Stimulated activated naive CD4-positive, alpha-beta T cell (primary cell): ENCODE data around the gene SYNE3.

Experiments used
- DNase-seq, 6 experiments: peaks; one replicate each; lab custom pipeline; 2025; lab: John Stamatoyannopoulos, UW

SYNE3 gene

DNA sequence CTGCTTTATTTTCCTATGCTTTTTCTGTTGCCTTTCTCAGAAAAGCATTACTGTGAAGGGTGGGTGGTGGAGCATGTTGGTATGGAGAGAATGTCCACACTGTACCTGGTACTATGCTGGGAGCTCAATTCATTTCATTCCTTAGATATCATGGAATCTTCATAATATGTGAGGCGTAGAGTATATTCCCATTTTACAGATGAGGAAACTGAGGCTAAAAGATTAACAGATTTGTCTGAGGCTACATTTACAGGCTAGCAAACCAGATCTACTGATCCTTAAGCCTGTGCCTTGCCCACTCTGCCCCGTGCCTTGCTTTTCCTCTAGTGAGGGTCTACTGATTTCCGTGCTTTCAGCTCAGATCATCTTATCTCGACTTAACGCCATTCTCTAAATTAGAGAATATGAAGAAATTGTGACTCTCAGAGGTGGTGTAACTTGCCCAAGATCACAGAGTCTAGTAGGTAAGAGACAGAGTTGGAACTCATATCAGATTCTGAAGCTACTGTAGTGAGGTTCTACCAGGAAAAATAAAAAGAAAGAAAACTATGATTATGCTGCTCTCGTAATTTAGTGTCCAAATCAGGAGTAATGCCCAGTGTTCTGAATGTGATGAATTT, 23.9 kb upstream of the SYNE3 start:
- no peak for DNase-seq

DNA sequence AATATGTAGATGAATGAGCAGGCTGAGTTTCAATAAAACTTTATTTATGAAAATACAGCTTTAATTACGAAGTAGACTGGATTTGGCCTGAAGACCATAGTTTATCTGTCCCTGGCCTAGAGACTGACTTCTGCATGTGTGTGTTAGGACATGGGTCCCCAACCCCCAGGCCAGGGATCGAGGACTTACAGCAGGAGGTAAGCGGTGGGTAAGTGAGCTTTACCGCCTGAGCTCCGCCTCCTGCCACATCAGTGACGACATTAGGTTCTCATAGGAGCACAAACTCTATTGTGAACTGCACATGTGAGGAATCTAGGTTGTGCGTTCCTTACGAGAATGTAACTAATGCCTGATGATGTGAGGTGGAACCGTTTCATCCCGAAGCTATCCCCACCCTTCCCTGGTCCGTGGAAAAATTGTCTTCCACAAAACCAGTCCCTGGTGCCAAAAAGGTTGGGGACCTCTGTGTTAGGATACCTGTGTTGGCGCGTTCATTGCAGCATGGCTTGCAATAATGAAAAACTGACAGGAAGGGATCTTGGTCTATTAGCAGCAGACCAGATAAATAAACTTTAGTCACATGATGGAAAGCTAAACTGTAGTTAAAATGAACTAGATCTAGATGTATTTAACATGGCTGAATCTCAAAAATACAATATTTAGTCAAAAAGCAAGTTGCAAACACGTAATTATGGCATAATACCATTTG, 22.5 kb upstream of the SYNE3 start:
- no peak for DNase-seq

DNA sequence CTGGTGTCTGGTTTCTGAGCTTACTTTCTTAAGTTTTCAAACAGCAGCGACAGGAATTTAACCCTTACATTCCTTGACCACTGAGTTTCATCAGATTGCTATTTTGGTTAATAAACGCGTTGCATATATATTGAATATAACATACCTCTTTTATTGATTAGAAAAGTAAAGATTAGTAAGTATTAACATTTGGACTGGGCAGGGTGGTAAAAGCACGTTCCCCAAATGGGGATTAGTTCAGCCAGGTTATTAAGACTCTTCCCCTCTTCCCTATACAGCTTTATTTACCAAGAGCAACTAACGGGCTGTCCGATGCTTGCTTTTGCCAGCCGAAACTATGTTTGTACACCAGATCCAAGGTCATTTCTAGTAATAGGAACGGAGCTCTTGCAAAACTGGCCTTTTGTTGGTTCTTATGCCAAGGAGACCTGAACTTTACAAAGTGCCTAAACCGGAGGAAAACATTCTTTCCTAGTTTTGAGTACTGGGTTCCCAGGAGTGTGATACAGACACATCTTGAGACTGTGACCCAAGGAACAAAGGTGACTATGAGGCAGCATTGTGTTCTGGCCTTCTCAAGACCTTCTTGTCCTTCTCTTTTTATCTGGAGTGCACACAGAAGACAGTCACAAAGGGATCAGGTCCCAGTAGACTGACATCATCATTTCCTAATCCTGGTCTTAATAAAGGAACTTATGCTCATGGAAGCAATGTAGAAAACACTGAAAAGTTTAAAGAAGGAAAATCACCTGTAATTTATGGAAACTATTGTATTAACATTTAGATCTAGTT, 21.0 kb upstream of the SYNE3 start:
- no peak for DNase-seq

DNA sequence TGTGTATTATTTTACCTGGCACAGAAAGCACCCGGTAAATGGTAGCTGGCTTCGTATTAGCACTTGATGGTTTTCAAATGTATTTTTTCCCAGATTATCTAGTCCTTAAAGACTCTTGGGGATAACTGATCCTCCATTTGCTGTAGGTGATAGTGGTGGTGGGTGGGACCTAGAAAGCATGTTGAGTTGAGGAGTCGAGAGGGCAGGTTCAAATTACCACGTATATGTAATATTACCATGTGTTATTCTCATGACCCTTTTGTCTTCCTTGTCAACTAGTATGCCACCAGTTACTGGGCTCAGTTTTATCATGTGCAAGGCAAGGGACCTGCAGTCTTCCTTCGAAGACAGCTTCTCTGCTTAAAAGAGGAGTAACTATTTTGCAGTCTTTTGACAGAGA, 20.2 kb upstream of the SYNE3 start:
- DNase-seq: no peak

DNA sequence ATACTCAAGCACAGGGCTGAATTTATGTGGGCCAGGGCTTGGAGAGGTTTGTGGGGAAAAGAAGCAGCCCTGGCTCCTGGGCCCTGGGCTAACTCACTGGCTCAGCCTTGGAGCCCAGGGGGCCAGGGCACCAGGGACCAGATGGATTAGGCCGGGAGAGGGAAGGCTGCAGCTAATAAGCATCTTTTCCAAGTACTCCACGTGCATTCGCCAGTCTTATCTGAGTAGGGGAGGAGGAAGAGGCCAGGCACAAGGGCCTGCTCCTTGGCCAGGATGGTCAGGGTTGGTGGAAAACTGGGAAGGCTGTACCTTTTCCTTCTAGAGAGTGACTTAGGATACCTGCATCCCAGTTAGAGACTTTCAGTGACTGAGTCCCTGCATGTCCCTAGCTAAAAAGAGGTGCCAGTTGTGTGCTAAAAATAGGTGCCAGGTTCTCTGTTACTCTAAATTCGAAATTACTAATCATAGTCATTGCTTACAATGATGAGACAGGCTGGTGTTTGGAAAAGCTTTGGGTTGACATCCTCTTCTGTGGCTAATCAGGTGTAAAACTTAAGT, 19.7 kb upstream of the SYNE3 start:
- DNase-seq: no peak

DNA sequence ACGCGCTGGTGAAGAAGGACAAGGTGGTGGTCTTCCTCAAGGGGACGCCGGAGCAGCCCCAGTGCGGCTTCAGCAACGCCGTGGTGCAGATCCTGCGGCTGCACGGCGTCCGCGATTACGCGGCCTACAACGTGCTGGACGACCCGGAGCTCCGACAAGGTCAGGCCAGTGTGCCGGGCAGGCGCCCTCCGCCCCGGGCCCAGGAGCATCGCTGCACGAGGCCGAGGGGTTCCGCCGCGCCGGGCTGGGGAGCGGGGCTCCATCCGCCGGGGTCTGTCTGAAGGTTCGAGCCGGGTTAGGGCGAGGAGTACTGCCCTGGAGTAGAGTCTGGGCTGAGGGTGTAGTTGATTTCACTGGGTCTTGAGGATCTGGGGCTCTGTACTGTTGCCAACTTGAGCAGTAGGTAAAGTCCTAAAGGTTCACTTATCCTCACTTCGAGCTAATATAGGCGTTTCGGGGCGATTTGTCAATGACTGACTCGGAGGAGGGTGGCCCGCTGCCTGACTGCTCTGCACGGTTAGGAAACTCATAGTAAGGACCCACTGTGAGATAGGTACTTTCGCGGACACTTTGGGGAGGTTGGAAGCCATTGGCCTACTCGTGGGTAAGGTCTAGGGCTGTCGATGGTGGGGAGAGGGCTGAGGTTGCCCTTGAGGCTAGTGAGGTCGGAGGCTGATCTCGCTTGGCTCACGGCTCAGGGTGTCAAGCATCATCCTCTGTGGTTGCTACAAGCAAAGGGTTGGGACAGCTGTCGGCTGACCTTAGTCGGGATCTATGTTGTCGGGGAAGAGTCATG, 19.0 kb upstream of the SYNE3 start:
- peak in 1 of 6 experiments; percentile 10 for DNase-seq

DNA sequence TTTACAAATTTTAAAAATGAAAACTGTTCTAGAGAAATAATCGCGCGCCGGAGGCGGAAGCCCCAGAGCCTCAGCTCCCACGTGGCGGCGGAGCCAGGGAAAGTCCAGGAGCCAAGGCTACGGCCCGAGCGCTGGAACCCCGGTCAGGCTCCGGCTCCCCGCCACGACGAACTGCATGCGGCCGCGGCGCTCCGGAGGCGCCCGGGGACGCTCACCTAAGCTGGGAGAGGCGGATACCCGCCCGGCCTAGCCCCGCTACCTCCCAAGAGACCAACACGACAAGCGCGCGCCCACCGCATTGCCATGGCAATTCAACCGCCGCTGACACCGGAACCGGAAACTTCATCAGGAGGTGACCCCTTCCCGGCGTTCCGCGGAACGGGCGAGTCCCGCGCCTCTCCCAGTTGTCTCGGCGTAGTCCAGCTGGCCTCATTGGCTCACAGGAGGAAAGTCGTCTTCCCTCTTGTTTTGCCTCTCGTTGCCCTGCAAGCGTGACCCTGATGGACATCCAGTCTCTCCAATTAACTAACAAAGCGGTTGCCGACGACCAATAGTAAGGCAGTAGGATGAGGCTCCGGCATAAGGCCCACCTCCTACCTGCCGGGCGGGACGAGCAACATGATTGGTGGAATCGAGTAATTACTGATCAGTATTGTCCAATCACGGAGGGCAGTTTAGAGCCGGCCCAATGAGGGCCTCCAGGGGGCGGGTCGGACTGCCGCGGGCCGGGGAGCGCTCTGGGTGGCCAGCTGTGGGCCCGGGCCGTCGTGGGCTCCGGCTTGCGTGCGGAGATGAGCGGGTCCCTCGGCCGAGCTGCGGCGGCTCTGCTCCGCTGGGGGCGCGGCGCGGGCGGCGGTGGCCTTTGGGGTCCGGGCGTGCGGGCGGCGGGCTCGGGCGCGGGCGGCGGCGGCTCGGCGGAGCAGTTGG, 18.1 kb upstream of the SYNE3 start, which contains the start of gene GLRX5:
Gene GLRX5 (plus strand): TSS at position 752 of the 927 bp plus-strand sequence. CDS start 40 bp downstream, at position 792.
- DNase-seq: peak; percentile 98 to 100 (median 99)

DNA sequence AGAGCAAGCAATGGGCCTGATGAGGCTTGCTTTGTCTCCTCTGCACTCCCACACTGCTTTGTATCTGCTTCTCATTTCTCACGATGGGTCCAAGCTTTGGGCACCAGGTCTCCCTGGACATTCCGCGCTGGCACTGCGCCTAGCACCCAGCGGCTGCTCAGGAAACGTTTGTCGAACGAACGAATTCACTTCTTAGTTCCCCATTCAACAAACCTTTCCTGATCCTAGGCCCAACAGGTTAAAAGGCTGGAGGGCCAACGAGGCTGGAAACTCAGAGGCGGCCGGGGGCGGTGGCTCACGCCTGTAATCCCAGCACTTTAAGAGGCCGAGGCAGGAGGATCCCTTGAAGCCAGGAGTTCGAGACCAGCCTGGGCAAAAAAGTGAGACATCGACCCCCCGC, 17.4 kb upstream of the SYNE3 start:
- DNase-seq: no peak

DNA sequence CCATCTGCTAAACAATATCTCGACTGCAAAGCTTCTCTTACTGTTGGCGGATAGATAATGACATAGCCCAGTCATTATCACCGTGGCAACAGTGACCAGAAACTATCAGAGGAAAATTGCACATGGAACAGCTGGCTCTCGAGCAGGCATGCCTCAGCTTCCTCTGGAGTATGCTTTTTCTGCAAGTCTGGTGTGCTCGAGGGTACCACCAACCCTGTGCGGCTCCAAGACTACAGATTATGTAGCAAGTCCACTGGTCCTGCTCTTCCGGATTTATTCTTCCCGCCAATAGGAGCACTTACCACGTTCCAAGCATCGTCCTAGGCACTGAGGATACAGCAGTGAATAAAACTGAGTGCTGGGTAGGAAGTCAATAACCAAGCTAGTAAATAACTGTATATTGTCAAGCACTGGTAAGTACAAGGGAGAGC, 17.0 kb upstream of the SYNE3 start:
- no peak for DNase-seq

DNA sequence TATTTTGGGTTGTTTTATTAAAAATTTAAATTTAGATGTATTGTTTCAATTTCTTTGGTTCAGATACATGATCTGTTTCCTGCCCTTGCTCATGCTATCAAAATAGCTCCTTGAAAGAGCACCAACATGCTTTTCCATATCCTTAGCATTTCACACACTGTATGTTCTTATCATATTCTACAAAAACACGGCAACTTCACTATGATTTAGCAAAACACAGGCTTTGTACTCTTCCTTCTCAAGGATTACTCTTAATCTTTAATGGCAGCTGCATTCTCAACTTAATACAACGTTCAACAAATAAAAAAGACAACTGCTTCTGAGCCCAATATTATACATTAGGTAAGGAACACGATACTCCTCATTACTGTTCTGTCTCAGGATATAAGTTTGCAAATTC, 15.5 kb upstream of the SYNE3 start:
- no peak for DNase-seq

DNA sequence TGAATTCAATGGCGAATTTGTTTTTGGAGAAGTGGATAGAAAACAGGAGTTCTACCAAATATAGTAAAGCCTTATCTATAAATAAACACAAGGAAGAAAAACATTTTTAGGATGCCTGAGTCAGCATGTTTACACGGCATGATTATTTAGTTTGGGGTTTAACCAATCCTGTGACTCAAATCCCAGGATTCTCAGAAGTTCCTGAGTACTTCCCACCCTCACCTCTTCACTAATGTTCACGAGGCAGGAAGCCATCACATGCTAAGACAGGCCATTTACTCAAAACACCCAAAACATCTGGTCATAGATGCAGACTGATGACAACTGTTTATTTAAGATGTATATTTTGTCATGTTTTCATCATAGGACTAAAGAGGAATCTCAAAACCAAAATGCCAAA, 15.0 kb upstream of the SYNE3 start:
- no peak for DNase-seq

DNA sequence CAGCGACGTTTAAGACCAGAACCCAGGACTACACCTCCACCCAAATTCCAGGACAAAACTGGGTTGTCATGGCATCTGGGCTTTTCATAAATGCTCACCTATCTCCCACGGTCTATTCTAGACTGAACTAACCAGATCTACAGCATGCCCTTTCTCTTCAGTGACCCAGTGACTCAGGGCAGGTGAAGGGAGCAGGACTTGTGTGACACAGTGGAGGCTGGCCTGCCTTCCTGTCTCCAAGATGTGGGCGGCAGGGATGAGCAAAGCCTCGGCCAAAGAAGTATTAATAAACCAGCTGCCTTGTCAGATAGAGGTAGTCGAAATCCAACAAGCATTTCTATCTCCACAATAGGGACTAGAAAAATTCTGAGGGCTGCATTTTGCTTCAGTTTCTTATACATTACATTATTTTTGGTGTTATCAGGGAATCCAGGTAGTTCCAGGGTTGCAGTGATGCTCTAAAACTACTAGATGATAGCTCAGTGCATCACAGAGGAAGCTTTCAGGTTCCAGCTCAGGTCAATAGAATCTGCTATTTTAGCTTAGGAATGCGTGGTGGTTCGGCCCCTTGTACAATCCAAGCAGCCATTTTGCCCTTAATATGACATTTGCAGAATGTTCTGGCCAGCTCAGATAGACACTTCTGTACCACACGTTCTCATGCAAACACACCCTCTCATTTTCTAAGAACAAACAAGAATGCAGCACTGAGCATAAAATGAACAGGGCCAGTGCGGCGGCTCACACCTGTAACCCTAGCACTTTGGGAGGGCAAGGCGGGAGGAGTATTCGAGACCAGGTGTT, 14.2 kb upstream of the SYNE3 start:
- DNase-seq: no peak

DNA sequence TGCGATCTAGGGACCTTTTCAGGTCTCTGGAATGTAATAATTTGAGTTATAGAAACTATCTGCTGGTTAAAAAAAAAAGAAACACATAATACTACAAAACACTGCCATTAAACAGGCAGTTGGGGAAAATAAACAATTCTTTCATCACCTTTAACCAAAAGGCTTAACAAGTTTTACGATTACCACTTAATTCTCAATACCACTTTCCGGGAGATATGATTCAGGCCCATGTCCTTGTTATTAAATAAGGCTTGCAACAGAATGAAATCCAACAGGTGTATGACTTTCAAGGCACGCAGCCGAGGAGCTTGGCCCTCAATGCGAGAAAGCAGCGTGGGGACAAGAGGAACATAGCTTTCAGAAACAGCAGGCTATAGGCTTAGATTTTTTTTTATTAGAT, 12.8 kb upstream of the SYNE3 start:
- DNase-seq: no peak

DNA sequence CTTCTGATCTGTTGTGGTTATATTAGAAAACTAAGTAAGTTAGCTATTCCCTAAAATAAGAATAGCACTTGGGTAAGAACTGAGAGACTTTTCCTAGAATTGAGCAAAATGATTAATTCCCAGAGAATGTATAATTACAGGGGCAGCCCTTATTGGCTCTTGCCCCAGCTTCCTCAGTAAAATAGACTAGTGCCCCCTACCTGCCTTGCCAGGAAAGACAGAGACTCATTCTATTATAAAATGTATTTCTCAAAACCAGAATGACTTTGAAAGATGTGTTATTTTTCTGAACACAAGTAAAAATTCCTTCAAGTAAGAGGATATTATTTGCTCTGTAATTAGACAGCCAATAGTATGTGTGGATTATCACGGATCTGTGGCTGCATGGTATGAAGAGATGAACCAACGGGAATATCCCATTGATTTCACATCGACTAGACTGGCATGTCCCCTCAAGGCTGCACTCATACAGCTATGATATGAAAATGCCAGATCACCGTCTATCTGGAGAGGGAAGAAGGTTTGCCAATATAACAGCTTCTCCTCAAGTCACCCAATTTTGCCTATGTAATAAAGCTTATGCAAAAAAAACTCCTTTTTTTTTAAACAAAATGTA, 11.0 kb upstream of the SYNE3 start:
- DNase-seq: peak in 5 of 6 experiments; percentile 15 to 66 (median 29)

DNA sequence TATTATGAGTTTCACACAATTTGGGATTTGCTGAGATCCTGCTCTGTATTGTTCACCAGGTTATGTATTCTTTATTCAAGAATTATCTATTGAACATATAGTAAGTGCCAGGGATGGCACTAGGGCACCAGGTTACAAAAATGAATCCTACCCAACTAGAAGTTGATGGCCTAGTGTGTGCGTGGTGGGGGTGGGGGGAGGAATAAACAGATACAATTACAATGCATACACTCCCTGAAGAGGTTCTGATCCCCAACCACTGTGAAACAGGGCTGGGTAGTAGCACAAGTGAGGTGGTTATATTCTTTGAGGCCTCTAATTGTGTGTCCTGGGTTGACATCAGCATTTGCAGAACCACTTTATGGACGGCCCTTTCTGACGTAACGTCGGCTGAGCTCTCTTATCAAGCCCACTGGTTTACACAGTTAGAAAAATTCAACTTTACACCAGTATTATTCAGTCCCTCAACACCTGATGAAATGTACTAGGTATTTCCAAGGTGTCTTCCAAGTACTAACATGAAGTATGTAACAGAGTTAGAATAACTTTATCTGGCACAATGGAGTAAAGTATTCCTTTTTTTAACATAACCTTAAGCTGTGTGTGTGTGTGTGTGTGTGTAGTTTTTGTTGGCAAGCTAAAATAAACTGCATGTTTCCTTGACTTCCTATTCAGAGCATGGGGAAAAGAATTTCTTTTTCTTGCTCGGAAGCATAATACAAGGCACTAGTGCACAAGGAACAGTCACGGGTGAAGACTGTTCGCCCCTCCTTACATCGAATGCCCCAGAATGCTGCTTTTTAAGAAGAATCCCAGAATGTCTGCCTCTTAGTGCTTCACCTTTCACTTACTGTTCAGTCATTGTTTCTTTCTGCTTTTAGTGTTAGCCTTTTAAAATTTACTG, 10.3 kb upstream of the SYNE3 start:
- no peak for DNase-seq

DNA sequence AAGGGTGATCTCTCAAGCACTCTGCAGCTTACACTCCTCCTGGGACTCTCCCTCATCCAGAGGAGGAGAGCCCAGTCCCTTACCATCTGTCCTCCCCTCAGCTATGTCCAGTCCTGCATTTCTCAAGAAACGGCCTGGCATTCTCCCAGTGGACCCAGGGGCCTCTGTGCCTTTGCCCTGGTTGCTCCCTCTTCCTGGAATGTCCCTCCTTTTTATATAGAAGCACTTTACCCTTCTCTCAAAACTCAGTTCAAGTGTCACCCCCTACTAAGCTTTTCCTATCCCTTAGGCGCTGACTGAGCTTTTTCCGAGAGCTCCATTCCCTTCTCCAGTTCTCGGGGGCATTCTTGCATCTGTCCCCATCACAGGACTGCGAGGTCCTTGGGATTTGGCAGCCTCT, 9.5 kb upstream of the SYNE3 start:
- no peak for DNase-seq

DNA sequence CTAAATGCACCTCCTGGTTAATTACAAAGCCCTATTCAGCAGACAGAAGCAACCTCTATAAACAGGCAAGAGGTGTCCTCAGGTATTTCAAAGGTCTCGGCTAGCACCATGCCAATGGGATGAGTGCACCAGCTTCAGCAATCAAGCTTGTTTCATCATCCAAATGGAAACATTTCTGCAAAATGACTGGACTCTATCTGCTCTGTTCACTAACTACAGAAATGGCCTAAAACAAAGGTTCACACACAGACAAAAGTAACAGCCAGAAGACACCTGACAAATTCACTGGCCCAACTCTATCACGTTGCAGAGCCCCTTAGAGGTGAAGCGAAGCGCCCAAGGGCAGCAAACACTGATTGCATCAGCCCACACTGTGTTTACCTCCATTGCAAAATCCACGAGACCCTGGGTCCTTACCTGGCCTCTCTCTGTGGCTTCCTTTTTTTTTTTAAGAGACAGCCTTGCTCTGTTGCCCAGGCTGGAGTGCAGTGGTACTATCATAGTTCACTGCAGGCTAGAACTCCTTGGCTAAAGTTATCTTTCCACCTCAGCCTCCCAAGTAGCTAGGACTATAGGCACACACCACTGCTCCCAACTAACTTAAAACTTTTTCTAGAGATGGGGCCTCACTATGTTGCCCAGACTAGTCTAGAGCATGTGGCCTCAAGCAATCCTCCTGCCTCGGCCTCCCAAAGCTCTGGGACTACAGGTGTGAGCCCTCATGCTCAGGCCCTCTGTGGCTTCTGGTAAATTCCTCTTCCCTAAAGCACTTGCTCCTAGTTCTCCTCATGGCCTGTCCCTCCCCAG, 8.5 kb upstream of the SYNE3 start:
- DNase-seq: no peak
